OCI-LY7 (cell line): ENCODE data around the gene SEMA5A. TPM values are rescaled to one million over a fixed set of nuclear protein-coding genes. Genes with fewer than 3 reads are reported as not detected.

Experiments used
- BruUV-seq: library from RNA; stranded (reverse); fragments of 400-500 nt; replicated peaks from 2 replicates; lab custom pipeline; 2021; lab: Mats Ljungman, UMichigan
- CTCF ChIA-PET: fragments of 300-600 bp; sonication (Branson Sonifier 250); formaldehyde crosslinking; loops from one replicate; lab custom pipeline; 2022; ENCODE audit warnings: antibody characterized with exemption; ENCODE audit not compliant: unreplicated experiment; lab: Charles Lee
- POLR2A ChIA-PET: fragments of 300-600 bp; sonication (Branson Sonifier 250); formaldehyde crosslinking; loops from one replicate; lab custom pipeline; 2022; ENCODE audit warnings: antibody characterized with exemption; lab: Charles Lee
- DNase-seq: peaks from one replicate; pipeline ENCODE4 v3.0.0-alpha.2; 2015; ENCODE audit warnings: low spot score
- H2AFZ ChIP-seq: fragments of 200-600 bp; sonication (generic), shearing (Covaris generic); 2 replicates; pipeline ENCODE4 v1.6.1; 2014; ENCODE audit warnings: mild to moderate bottlenecking, antibody characterized with exemption, low read length, moderate library complexity
- H3K27ac ChIP-seq: fragments of 200-600 bp; sonication (generic); 2 replicates; pipeline ENCODE4 v1.5.1; 2014; ENCODE audit warnings: mixed run types, low read depth, mild to moderate bottlenecking, moderate library complexity, low read length, inconsistent platforms; ENCODE audit not compliant: poor library complexity, severe bottlenecking
- H3K36me3 ChIP-seq: fragments of 200-600 bp; sonication (generic); 2 replicates; pipeline ENCODE4 v1.6.1; 2014; ENCODE audit warnings: mild to moderate bottlenecking, antibody characterized with exemption, low read length, moderate library complexity, mixed read lengths; ENCODE audit not compliant: insufficient read depth
- H3K4me1 ChIP-seq: fragments of 200-600 bp; sonication (generic); 2 replicates; pipeline ENCODE4 v1.5.1; 2014; ENCODE audit warnings: mild to moderate bottlenecking, low read length; ENCODE audit not compliant: insufficient read depth, poor library complexity, severe bottlenecking
- H3K4me2 ChIP-seq: fragments of 200-600 bp; sonication (generic); 2 replicates; pipeline ENCODE4 v1.6.1; 2014; ENCODE audit warnings: mild to moderate bottlenecking, low read length
- H3K4me3 ChIP-seq: fragments of 200-600 bp; sonication (generic); 2 replicates; pipeline ENCODE4 v1.5.1; 2014; ENCODE audit warnings: mild to moderate bottlenecking, low read depth, low read length; ENCODE audit not compliant: poor library complexity, severe bottlenecking
- H3K79me2 ChIP-seq: fragments of 200-600 bp; sonication (generic); 2 replicates; pipeline ENCODE4 v1.6.1; 2016; ENCODE audit warnings: low read depth, mild to moderate bottlenecking, low read length, moderate library complexity, mixed read lengths; ENCODE audit not compliant: insufficient read depth
- H3K9me2 ChIP-seq: fragments of 200-600 bp; sonication (generic); 2 replicates; pipeline ENCODE4 v1.6.1; 2016; ENCODE audit warnings: mild to moderate bottlenecking, low read length, mixed read lengths; ENCODE audit not compliant: insufficient read depth
- H3K9me3 ChIP-seq: fragments of 200-600 bp; sonication (generic); 2 replicates; pipeline ENCODE4 v1.6.1; 2014; ENCODE audit warnings: mild to moderate bottlenecking, mixed run types, low read length, mixed read lengths
- H4K20me1 ChIP-seq: fragments of 200-600 bp; sonication (generic); 2 replicates; pipeline ENCODE4 v1.6.1; 2014; ENCODE audit warnings: mild to moderate bottlenecking, antibody characterized with exemption, low read length, moderate library complexity, mixed read lengths; ENCODE audit not compliant: insufficient read depth
- EZH2phosphoT487 ChIP-seq: fragments of 200-600 bp; sonication (generic); IDR thresholded peaks from 2 replicates; pipeline ENCODE4 v1.6.1; 2018; ENCODE audit warnings: low read depth, borderline replicate concordance, mild to moderate bottlenecking, mixed run types, antibody characterized with exemption, low read length, moderate library complexity, mixed read lengths
- intact Hi-C: fragments of 100-400 bp; cut with micrococcal nuclease; formaldehyde crosslinking; loops from one replicate; pipeline ENCODE4 v1.10.0; 2022; ENCODE audit not compliant: unreplicated experiment
- total RNA-seq, 2 experiments: library from RNA; depleted of rRNA in 1 of 2; stranded (reverse); fragments of >200 nt in 1 of 2; shearing (Covaris generic) in 1 of 2; gene quantifications; 2 replicates each; pipeline ENCODE4 v1.2.3, GENCODE V29; 2014 to 2022
- TF ChIP-seq, protein P1 (sequence below): fragments of 200-600 bp; sonication (generic); conservative IDR thresholded peaks from 2 replicates; pipeline ENCODE4 v1.5.1; 2014; ENCODE audit warnings: mild to moderate bottlenecking, antibody characterized with exemption, low read length, moderate library complexity, mixed read lengths

Gene SEMA5A
- total RNA-seq, 2 experiments from 2014 or later = not detected

DNA sequence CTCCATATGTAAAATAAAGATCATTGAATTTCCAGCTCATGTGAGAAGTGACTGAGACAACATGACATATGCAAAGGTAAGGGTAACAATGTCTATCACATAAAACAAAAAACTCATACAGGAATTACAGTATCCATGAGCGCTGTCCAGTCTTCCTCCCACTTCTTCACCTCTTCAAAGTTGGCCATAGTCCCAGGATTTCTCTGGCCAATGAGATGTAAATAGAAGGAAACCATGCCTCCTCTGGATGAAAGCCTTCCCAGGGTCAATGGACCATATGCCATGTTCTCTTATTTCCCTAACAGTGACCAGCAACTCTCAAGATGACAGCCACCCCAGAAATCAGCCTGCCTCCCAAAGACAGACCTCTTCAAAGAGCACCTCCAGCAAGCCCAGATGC, 75.5 kb downstream of the SEMA5A start:
- TF ChIP-seq, protein P1, sequence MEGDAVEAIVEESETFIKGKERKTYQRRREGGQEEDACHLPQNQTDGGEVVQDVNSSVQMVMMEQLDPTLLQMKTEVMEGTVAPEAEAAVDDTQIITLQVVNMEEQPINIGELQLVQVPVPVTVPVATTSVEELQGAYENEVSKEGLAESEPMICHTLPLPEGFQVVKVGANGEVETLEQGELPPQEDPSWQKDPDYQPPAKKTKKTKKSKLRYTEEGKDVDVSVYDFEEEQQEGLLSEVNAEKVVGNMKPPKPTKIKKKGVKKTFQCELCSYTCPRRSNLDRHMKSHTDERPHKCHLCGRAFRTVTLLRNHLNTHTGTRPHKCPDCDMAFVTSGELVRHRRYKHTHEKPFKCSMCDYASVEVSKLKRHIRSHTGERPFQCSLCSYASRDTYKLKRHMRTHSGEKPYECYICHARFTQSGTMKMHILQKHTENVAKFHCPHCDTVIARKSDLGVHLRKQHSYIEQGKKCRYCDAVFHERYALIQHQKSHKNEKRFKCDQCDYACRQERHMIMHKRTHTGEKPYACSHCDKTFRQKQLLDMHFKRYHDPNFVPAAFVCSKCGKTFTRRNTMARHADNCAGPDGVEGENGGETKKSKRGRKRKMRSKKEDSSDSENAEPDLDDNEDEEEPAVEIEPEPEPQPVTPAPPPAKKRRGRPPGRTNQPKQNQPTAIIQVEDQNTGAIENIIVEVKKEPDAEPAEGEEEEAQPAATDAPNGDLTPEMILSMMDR = no peak
- no peak for TF ChIP-seq EZH2phosphoT487
- Histone ChIP-seq H3K9me3 (no peaks in the 10 kb centered on the region), H3K27ac (no peak overlapping the region), H3K4me3 (no peak overlapping the region), H3K4me2 (no peak overlapping the region), H2AFZ (no peak overlapping the region), H3K36me3 (no peaks in the 10 kb centered on the region), H3K9me2 (no peaks in the 10 kb centered on the region), H3K79me2 (no peaks in the 10 kb centered on the region), H4K20me1 (no peaks in the 10 kb centered on the region), H3K4me1 (no peaks in the 10 kb centered on the region)
- intact Hi-C loops = no loop called here
- no peak for DNase-seq
- POLR2A ChIA-PET = no interaction called here
- CTCF ChIA-PET = no interaction called here
- BruUV-seq = no TSS peak

DNA sequence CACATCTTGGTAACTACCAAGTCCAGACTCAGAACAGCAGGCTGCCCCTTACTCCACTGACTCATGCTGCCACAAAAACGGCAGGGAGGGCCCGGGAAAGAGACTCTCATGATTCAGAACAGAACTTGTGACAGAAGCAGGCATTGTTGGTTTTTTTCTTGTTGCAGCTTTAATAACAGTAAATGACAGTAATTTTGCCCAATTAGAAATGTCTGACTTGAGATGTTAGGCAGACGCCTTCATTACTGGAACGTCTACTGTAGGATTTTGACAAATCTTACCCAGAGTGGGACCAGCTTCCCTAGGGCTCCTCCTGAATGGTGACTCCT, 77.9 kb downstream of the SEMA5A start:
- no peaks in the 10 kb centered on the region for H3K36me3 ChIP-seq
- H3K27ac ChIP-seq = no peak overlapping the region
- no peak for DNase-seq
- no peaks in the 10 kb centered on the region for H4K20me1 ChIP-seq
- H3K9me2 ChIP-seq = no peaks in the 10 kb centered on the region
- H3K4me1 ChIP-seq = no peaks in the 10 kb centered on the region
- H3K9me3 ChIP-seq = no peaks in the 10 kb centered on the region
- ChIA-PET CTCF (no interaction called here), POLR2A (interaction anchor here (1.0 kb wide), 1 partner anchor 11 kb away, joined by 4 read pairs; no protein-coding TSS in a partner anchor)
- no peak overlapping the region for H2AFZ ChIP-seq
- no TSS peak for BruUV-seq
- intact Hi-C loops = no loop called here
- no peak overlapping the region for H3K4me3 ChIP-seq
- H3K4me2 ChIP-seq = no peak overlapping the region
- TF ChIP-seq EZH2phosphoT487 = no peak
- TF ChIP-seq, protein P1 = no peak
- no peaks in the 10 kb centered on the region for H3K79me2 ChIP-seq

DNA sequence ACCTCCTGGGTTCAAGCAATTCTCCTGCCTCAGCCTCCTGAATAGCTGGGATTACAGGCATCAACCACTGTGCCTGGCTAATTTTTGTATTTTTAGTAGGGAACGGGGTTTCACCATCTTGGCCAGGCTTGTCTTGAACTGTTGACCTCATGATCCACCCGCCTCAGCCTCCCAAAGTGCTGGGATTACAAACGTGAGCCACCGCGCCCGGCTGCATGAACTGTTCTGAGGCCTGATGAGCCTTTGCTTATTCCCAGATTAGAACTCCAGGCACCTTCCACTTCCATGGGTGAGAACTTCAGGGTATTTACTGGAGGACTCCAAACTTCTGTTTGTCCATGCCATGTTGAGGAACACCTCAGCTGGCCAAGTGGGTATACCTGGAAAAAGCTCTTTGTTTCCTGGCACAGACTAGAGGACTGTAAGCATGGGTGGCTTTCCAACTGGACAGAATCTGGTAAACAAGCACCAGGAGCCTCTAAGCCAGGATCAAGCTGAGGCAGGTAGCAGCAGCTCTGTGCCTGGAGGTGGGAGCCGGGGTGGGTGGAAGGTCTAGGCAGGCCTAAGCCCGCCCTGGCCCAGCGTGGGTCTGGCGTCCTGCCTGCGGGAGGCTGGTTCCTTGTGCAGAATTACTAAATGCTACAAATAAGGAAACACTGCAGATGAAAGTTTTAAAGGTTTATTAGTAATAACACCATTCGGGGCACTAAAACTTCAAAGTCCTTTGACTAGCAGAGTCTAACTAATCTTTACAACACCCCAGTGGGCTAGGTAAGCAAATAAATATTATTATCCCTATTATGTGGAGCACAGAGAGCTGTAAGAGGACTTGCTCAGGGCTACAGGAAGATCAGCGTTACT, 78.4 kb downstream of the SEMA5A start:
- CTCF ChIA-PET = no interaction called here
- intact Hi-C loops = no loop called here

More for the DNA sequence above, 78.4 kb downstream of the SEMA5A start:
- H2AFZ ChIP-seq = no peak overlapping the region
- no peak for DNase-seq
- H3K9me2 ChIP-seq = no peaks in the 10 kb centered on the region
- POLR2A ChIA-PET = interaction anchor here (0.5 to 1.0 kb wide), 2 partner anchors 11 to 1393 kb away, joined by 3 to 4 read pairs; no protein-coding TSS in a partner anchor
- H3K4me1 ChIP-seq = no peaks in the 10 kb centered on the region
- H3K4me2 ChIP-seq = no peak overlapping the region
- no peak overlapping the region for H3K27ac ChIP-seq
- H3K9me3 ChIP-seq = no peaks in the 10 kb centered on the region
- H3K79me2 ChIP-seq = no peaks in the 10 kb centered on the region
- no TSS peak for BruUV-seq
- H3K36me3 ChIP-seq = no peaks in the 10 kb centered on the region
- no peak overlapping the region for H3K4me3 ChIP-seq
- H4K20me1 ChIP-seq = no peaks in the 10 kb centered on the region
- TF ChIP-seq EZH2phosphoT487 = no peak
- TF ChIP-seq, protein P1 = no peak
